AG10803 (cell line): ENCODE results near the gene SCAMP4.

Experiments used
- DNase-seq: peaks from one replicate; pipeline ENCODE4 v3.0.0; 2010; ENCODE audit warnings: low read depth
- H3K4me3 ChIP-seq: 2 replicates; pipeline ENCODE4 v1.5.1; 2011; ENCODE audit warnings: mild to moderate bottlenecking, low read length, control low read depth
- CTCF ChIP-seq: conservative IDR thresholded peaks from 2 replicates; pipeline ENCODE4 v1.5.1; 2011; ENCODE audit warnings: mild to moderate bottlenecking, low read length, control low read depth, inconsistent platforms

Gene SCAMP4

GRCh38 chr19:1941146-1942077, 36.2 kb downstream of the SCAMP4 start, which contains the start of gene CSNK1G2:
TSS of gene CSNK1G2 (plus strand) at chr19:1941172. CDS start at chr19:1969773, 28,601 bp downstream.
- no peak for DNase-seq
- no peak for TF ChIP-seq CTCF
- H3K4me3 ChIP-seq, result peak within 1 kb of the TSS; percentile 81

GRCh38 chr19:1942078-1942933, 37.1 kb downstream of the SCAMP4 start:
- TF ChIP-seq CTCF, result no peak
- peak; percentile 59 for DNase-seq
- peak overlapping the region; percentile 81 for H3K4me3 ChIP-seq

- no peak for TF ChIP-seq CTCF
- DNase-seq, result no peak
- peak overlapping the region; percentile 81 for H3K4me3 ChIP-seq
These were observed 37.8 kb downstream of the SCAMP4 start for GRCh38 chr19:1942934-1943555.

- no peak for DNase-seq
- no peak for TF ChIP-seq CTCF
- H3K4me3 ChIP-seq, result no peak overlapping the region
These were observed 38.5 kb downstream of the SCAMP4 start for GRCh38 chr19:1943661-1944087.

GRCh38 chr19:1944088-1944915, 39.1 kb downstream of the SCAMP4 start:
- DNase-seq, result no peak
- H3K4me3 ChIP-seq, result no peak overlapping the region
- no peak for TF ChIP-seq CTCF

DNA sequence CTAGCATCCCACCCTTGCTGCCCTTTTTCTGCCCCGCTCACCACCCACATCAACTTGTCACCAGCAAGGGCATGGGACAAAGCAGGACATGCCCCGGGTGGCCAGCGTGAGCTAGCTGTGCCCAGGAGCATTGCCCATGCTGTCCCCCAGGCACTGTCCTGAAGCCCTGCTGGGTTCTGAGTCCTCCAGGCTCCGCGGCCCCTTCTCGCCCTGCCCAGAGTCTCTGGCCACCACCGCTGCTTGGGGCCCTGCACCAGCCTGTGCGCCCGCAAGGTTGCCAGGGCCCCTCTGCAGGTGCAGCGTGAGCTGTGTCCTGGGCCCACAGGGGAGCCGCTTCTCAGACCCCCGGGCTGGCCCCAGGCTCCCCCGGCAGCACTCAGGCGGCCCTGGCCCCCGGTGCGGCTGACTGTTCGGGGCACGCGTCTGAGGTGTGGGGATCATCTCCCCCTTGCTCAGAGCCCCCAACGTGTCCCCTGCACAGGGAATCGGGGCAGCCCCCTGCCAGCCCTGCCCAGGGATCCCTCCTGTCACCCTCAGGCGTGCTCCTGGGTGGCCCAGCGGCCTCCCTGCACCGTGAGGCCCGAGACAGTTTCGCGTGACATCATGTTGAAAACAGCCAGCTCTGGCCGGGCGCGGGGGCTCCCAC, 39.8 kb downstream of the SCAMP4 start:
- no peak overlapping the region for H3K4me3 ChIP-seq
- TF ChIP-seq CTCF, result no peak
- no peak for DNase-seq
